GM23338 (cell line): ENCODE measurements around the gene MST1. TPM values are rescaled to one million over a fixed set of nuclear protein-coding genes. Genes with fewer than 3 reads are reported as not detected.

Experiments used
- EZH2phosphoT487 ChIP-seq: fragments of 200-600 bp; sonication (generic); IDR thresholded peaks from one replicate; pipeline ENCODE4 v1.8.1; 2018; ENCODE audit warnings: antibody characterized with exemption; ENCODE audit not compliant: unreplicated experiment
- POLR2AphosphoS5 ChIP-seq: IDR thresholded peaks from 2 replicates; pipeline ENCODE4 v1.6.1; 2016; ENCODE audit warnings: antibody characterized with exemption, low read depth
- REST ChIP-seq: IDR thresholded peaks from one replicate; pipeline ENCODE4 v1.6.1; 2018; ENCODE audit warnings: antibody characterized with exemption; ENCODE audit not compliant: unreplicated experiment
- ZNF114 ChIP-seq: fragments of 250-450 bp; sonication (Bioruptor Pico); IDR thresholded peaks from 2 replicates; pipeline ENCODE4 v1.5.0; 2020; ENCODE audit warnings: mild to moderate bottlenecking, moderate library complexity
- ZNF331 ChIP-seq: fragments of 250-450 bp; sonication (Bioruptor Pico); IDR thresholded peaks from 2 replicates; pipeline ENCODE4 v1.5.0; 2020; ENCODE audit warnings: low read depth, mild to moderate bottlenecking, moderate library complexity
- ZNF462 ChIP-seq: fragments of 250-450 bp; sonication (Bioruptor Pico); IDR thresholded peaks from 2 replicates; pipeline ENCODE4 v1.5.0; 2020; ENCODE audit warnings: mild to moderate bottlenecking, moderate library complexity
- polyA plus RNA-seq: library from polyadenylated mRNA; unstranded; fragments of >200 nt; fragmentation: Nextera tagmentation; extraction: Ambion mirVana; gene quantifications from 2 replicates; pipeline ENCODE4 v1.2.1, GENCODE V29; 2016
- total RNA-seq: library from RNA; depleted of rRNA; stranded (reverse); fragments of >200 nt; shearing (Covaris generic); gene quantifications from 2 replicates; pipeline ENCODE4 v1.2.3, GENCODE V29; 2014

Gene MST1
- total and polyA plus RNA-seq, 2 experiments from 2014 or later, result 5.9 to 11.1 TPM

DNA sequence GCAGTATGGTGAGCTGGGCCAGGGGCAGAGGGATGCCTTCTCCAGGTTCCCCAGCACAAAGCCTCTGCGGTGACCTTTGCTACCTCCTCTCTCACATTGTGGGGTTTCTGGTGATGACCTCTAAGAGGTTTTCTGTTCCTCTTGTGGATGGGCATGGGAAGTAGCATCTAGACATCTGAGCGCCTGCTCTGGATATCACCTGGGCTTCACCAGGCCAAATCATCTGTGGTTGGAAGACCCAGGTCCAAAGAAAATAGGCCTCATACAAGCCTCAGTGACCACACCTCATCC is 8.1 kb downstream of the MST1 start (continued):
- TF ChIP-seq ZNF462 (CRISPR knock-in tag) (no peak), REST (no peak), ZNF114 (no peak), POLR2AphosphoS5 (no peak), EZH2phosphoT487 (no peak), ZNF331 (CRISPR knock-in tag) (no peak)
